ENCODE measurements around the gene TUSC7. TPM values are rescaled to one million over a fixed set of nuclear protein-coding genes. Genes with fewer than 3 reads are reported as not detected.

The TUSC7 gene
- total RNA-seq, 4 donors from 2014 or later = not detected

DNA sequence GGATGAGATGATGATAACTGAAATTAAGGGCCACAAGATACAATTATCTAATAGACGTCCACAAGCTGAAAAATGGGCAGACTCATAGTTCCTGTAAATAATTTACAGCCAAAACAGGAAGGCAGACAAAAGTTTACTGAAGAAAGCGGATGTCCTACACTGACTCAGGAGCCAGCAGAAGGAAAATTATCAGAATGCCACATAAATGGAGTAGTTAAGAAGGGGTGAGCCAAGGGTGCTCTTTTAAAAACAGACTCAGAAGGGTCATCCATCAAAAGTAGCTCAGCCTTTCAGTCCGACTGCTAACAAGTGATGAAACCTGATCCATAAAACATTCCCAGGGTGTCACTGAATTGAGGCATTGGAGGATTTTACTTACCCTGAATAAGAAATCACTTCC lies 39.8 kb downstream of the TUSC7 start:
- TF ChIP-seq EP300 (IDR thresholded peaks at IDR 0.05) = no peak
- no peak for TF ChIP-seq POLR2A (IDR thresholded peaks at IDR 0.05)
- TF ChIP-seq, protein P1, sequence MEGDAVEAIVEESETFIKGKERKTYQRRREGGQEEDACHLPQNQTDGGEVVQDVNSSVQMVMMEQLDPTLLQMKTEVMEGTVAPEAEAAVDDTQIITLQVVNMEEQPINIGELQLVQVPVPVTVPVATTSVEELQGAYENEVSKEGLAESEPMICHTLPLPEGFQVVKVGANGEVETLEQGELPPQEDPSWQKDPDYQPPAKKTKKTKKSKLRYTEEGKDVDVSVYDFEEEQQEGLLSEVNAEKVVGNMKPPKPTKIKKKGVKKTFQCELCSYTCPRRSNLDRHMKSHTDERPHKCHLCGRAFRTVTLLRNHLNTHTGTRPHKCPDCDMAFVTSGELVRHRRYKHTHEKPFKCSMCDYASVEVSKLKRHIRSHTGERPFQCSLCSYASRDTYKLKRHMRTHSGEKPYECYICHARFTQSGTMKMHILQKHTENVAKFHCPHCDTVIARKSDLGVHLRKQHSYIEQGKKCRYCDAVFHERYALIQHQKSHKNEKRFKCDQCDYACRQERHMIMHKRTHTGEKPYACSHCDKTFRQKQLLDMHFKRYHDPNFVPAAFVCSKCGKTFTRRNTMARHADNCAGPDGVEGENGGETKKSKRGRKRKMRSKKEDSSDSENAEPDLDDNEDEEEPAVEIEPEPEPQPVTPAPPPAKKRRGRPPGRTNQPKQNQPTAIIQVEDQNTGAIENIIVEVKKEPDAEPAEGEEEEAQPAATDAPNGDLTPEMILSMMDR (IDR thresholded peaks at IDR 0.05) = no peak
- WGBS, 2 donors = 15 to 17% methylated on average over 3 of the region's 3 CpGs

GRCh38 chr3:116757315-116757714 lies 47.7 kb downstream of the TUSC7 start:
- H3K4me3 ChIP-seq = no peak overlapping the region
- DNase-seq (ENCODE audit: low spot score in 2 of 2) = no peak
- H3K9me3 ChIP-seq = no peaks in the 10 kb centered on the region
- WGBS, 2 donors = 29 to 42% methylated on average over 2 of the region's 2 CpGs
- TF ChIP-seq EP300 (IDR thresholded peaks at IDR 0.05) (no peak), POLR2A (IDR thresholded peaks at IDR 0.05) (no peak)
- TF ChIP-seq, protein P1 (IDR thresholded peaks at IDR 0.05) = no peak
- H3K27me3 ChIP-seq = no peaks in the 10 kb centered on the region
- no peak overlapping the region for H3K27ac ChIP-seq
- no peaks in the 10 kb centered on the region for H3K36me3 ChIP-seq
- H3K4me1 ChIP-seq = peaks cover 0 to 6% (median 0%) of the 10 kb centered on the region in 4 donors

More for the DNA sequence above, 39.8 kb downstream of the TUSC7 start:
- H3K4me1 ChIP-seq = no peaks in the 10 kb centered on the region
- H3K27ac ChIP-seq = no peak overlapping the region
- no peaks in the 10 kb centered on the region for H3K36me3 ChIP-seq
- peaks cover 0 to 2% (median 0%) of the 10 kb centered on the region in 4 donors for H3K9me3 ChIP-seq
- no peaks in the 10 kb centered on the region for H3K27me3 ChIP-seq
- DNase-seq (ENCODE audit: low spot score in 2 of 2) = no peak
- no peak overlapping the region for H3K4me3 ChIP-seq

- Histone ChIP-seq H3K4me1 (peaks cover 0 to 6% (median 0%) of the 10 kb centered on the region in 4 donors), H3K27ac (no peak overlapping the region), H3K9me3 (no peaks in the 10 kb centered on the region), H3K4me3 (no peak overlapping the region), H3K27me3 (no peaks in the 10 kb centered on the region), H3K36me3 (no peaks in the 10 kb centered on the region)
- no peak for TF ChIP-seq EP300 (IDR thresholded peaks at IDR 0.05)
- TF ChIP-seq, protein P1 (IDR thresholded peaks at IDR 0.05) = no peak
- TF ChIP-seq POLR2A (IDR thresholded peaks at IDR 0.05) = no peak
- DNase-seq (ENCODE audit: low spot score in 2 of 2) = no peak
- 80 to 100% methylated on average over 1 of the region's 1 CpG for WGBS, 2 donors
Measured at GRCh38 chr3:116759316-116759715, 49.7 kb downstream of the TUSC7 start.

All from tibial nerve (tissue), 4 donors.